ENCODE data around the gene SGCD. TPM values are rescaled to one million over a fixed set of nuclear protein-coding genes. Genes with fewer than 3 reads are reported as not detected.

SGCD gene
- total and polyA plus RNA-seq, 3 donors from 2014 or later, result 2.8 to 6.1 (median 5.0) TPM

DNA sequence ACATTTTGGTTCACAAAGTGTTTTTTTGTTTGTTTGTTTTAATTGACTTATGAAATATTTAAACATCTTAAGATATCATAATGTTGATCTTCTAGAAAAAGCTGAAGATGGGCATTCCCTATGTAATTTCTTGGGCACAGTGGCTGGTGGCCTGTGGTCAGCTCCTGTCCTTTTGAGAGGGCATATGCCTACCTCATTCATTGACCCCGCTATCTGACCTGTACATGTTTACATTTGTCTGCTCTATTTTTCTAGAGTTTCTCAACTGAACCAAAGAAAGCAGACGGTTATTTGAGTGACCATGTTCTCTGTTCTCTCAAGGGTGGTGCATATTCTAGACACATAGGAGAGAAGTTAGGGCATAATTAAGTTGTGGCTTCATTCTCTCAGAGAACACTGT is 5.3 kb downstream of the SGCD start:
- DNase-seq, result no peak
- no peak overlapping the region for H3K27ac ChIP-seq
- no peaks in the 10 kb centered on the region for H3K27me3 ChIP-seq
- WGBS, 2 donors, result 48 to 95% methylated on average over 2 of the region's 2 CpGs
- intact Hi-C loops (cut with DNase I; ENCODE audit: low total_unique reads), result no loop called here
- no peak for TF ChIP-seq POLR2A (IDR thresholded peaks at IDR 0.05)
- TF ChIP-seq, protein P1, sequence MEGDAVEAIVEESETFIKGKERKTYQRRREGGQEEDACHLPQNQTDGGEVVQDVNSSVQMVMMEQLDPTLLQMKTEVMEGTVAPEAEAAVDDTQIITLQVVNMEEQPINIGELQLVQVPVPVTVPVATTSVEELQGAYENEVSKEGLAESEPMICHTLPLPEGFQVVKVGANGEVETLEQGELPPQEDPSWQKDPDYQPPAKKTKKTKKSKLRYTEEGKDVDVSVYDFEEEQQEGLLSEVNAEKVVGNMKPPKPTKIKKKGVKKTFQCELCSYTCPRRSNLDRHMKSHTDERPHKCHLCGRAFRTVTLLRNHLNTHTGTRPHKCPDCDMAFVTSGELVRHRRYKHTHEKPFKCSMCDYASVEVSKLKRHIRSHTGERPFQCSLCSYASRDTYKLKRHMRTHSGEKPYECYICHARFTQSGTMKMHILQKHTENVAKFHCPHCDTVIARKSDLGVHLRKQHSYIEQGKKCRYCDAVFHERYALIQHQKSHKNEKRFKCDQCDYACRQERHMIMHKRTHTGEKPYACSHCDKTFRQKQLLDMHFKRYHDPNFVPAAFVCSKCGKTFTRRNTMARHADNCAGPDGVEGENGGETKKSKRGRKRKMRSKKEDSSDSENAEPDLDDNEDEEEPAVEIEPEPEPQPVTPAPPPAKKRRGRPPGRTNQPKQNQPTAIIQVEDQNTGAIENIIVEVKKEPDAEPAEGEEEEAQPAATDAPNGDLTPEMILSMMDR (IDR thresholded peaks at IDR 0.05), result no peak
- no peaks in the 10 kb centered on the region for H3K36me3 ChIP-seq (ENCODE audit: low read depth, missing control alignments)
- H3K9me3 ChIP-seq, result no peaks in the 10 kb centered on the region
- peaks cover 4% of the 10 kb centered on the region for H3K4me1 ChIP-seq
- no peak overlapping the region for H3K4me3 ChIP-seq

DNA sequence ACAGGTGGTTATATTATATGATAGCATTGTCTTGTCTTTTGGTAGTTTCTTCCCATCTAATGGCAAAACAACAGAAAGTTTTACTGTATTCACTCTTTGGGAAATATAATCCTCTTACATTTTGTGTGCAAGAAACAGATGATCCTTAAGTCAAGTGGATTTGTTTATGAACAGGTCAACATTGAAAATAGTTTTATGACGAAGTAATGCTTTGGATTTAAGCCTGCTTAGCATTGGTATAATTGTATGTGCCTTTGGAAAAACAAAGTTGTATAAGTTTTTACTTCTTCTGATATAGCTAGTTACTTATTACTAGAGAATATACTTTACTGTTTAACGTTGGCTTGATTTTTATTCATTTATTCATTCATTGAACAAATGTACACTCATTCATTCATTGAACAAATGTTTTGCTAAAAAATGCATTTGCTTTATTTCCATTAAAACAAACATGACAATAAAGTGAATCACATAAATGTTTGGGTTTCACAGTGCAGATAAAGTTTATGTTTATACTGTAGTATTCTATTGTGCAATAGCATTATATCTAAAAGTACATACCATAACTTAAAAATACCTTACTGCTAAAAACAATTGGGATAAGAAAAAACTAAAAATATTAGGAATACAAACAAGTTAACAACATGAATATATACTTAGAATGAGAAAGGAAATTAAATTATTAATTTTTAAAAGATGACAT is 12.3 kb downstream of the SGCD start:
- no peak for DNase-seq
- no peak overlapping the region for H3K27ac ChIP-seq
- no peaks in the 10 kb centered on the region for H3K27me3 ChIP-seq
- intact Hi-C loops (cut with DNase I; ENCODE audit: low total_unique reads), result no loop called here
- H3K36me3 ChIP-seq (ENCODE audit: low read depth, missing control alignments), result no peaks in the 10 kb centered on the region
- no peaks in the 10 kb centered on the region for H3K4me1 ChIP-seq
- H3K4me3 ChIP-seq, result no peak overlapping the region
- no peaks in the 10 kb centered on the region for H3K9me3 ChIP-seq
- TF ChIP-seq, protein P1 (IDR thresholded peaks at IDR 0.05), result no peak
- TF ChIP-seq POLR2A (IDR thresholded peaks at IDR 0.05), result no peak
- WGBS, 2 donors, result 91 to 96% methylated on average over 2 of the region's 2 CpGs

DNA sequence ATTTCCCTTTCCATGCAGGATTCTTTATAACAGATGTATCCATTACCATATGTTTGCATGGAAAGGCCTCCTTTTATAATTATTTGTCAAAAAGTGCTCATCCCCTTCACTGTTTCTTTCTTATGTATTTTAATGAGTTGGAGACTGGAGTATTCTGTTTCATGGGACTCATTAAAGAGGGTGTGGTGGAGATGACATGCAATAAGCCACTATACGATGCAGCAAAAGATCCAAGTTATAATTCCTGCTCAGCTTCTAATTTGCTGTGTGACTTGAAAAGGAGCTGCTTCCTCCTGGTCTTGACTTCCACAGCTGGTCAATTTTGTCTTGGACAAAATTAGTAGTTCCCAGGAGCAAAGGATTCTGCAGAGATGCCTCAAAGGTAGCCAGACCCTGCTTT is 13.9 kb downstream of the SGCD start:
- intact Hi-C loops (cut with DNase I; ENCODE audit: low total_unique reads), result no loop called here
- WGBS, 2 donors, result 67 to 80% methylated on average over 1 of the region's 1 CpG

DNA sequence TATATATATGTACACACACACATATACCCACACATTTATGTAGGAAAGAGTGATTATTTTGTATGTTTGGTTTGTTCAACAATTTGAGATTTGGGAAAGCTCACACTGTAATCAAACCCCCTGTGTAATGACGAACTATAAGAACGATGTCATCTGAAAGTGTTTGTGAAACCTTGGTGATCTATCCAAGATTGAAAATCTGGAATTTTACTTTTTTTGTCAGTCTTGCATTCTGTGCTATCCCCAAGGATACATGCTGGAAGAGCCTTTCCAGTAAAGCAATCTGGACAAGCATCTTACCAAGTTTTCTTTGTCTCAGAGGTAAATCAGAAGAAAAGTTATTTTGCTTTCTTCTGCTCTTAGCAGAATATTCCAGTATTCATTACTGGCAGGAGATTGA is 23.3 kb downstream of the SGCD start:
- DNase-seq, result no peak

More for the DNA sequence above, 13.9 kb downstream of the SGCD start:
- Histone ChIP-seq H3K27ac (no peak overlapping the region), H3K36me3 (ENCODE audit: low read depth, missing control alignments) (no peaks in the 10 kb centered on the region), H3K4me1 (no peaks in the 10 kb centered on the region), H3K27me3 (no peaks in the 10 kb centered on the region), H3K4me3 (no peak overlapping the region), H3K9me3 (no peaks in the 10 kb centered on the region)
- no peak for DNase-seq
- TF ChIP-seq, protein P1 (IDR thresholded peaks at IDR 0.05), result no peak
- no peak for TF ChIP-seq POLR2A (IDR thresholded peaks at IDR 0.05)

More for the DNA sequence above, 23.3 kb downstream of the SGCD start:
- Histone ChIP-seq H3K9me3 (no peaks in the 10 kb centered on the region), H3K4me1 (no peaks in the 10 kb centered on the region), H3K36me3 (ENCODE audit: low read depth, missing control alignments) (no peaks in the 10 kb centered on the region), H3K4me3 (no peak overlapping the region), H3K27me3 (no peaks in the 10 kb centered on the region), H3K27ac (no peak overlapping the region)
- 91 to 98% methylated on average over 2 of the region's 2 CpGs for WGBS, 2 donors
- intact Hi-C loops (cut with DNase I; ENCODE audit: low total_unique reads), result no loop called here
- TF ChIP-seq POLR2A (IDR thresholded peaks at IDR 0.05), result no peak
- TF ChIP-seq, protein P1 (IDR thresholded peaks at IDR 0.05), result no peak
